22Rv1 (cell line): ENCODE data around the gene ABLIM2.

ENCODE experiments used
- H3K27ac ChIP-seq: fragments of 450-650 bp; 2 replicates; pipeline ENCODE4 v1.5.1; 2017
- CTCF ChIP-seq: fragments of 450-650 bp; IDR thresholded peaks from 2 replicates; pipeline ENCODE4 v1.5.1; 2017; ENCODE audit warnings: mild to moderate bottlenecking
- ZFX ChIP-seq: fragments of 450-650 bp; IDR thresholded peaks from 2 replicates; pipeline ENCODE4 v1.6.1; 2017; ENCODE audit warnings: antibody characterized with exemption, borderline replicate concordance

The ABLIM2 gene

GRCh38 chr4:8105306-8106100 lies 53.1 kb downstream of the ABLIM2 start:
- H3K27ac ChIP-seq, result no peak overlapping the region
- TF ChIP-seq ZFX (no peak), CTCF (no peak)

DNA sequence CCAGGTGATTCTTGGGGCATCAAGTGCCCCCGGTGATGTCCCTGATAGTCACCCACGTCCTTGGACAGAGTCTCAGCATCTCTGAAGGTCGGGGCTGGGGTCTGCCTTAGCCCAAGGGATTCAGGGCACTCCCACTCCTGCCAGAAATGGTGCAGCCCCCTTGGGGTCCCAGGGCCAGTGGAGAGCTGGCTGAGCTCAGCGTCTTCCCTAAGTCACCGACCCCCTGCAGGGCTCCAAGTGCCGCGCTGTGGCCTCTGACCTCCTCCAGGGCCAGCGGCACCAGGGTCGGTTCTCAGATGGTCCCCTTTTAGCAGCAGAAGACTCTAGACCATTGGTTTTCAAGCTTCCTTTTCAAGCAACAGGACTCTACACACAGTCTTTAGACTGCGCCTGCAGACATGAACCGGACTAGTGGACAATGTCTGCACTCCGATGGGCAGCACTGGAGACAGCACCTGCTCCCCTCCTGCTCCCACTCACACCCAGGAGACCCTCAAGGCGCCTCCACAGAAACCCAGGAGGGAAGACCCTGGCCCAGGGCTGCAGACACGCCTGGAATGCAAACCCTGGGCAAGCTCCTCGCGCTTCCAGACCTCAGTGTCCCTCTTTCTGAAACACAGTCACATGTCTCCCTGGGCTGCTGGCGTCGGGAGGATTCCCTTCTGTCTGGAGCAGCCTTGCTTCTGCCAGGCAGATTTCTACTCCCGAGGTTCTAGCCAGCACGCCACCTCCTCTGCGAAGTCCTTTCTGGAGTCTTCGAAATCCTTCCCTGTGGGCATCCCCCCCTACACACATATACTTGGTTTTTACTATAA lies 53.9 kb downstream of the ABLIM2 start:
- TF ChIP-seq CTCF (no peak), ZFX (no peak)
- H3K27ac ChIP-seq, result no peak overlapping the region

DNA sequence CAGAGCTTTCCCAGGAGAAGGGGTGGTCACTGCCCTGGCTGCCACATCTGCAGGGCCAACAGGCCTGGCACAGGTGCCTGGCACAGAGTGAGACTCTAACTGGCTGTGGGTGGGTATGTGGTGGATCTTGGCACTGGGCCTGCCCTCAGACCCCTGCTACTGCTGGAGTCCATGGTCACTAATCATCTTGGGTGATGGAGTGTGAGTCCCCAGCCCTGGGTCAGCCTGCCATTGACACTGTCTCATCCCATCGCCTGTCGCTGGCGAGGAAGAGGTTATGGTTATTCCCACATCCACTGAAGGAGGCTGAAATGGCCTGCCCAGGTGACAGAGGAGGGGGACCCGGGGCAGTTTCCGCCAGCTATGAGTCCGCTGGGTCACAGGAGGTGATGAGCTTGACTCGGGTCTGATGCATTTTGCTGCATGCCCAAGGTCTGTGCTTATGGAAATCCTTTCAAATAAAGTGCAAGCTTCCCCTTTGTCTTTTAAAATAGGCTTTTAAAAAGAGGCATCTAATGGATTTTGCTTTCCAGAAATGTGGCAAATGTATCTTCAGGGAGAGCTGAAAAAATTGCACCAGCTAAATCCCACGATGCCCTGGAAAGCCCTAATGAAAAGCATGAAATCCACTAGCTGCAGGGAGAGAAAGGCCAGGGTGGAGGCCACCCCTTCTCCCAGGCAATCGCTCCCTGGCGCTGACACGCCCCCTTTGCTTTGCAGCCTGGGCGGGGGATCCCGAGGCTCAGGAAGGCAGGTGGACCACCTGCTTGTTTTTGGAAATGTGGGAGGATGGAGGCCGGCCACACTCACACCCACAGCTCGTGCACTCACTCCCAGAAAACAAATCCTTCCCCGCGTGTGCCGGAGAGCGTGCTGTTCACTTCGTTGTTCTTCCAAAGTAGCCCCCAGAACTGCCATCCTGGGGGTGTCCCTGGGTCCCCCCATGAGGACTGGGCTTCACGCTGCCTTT lies 54.9 kb downstream of the ABLIM2 start:
- H3K27ac ChIP-seq, result no peak overlapping the region
- TF ChIP-seq ZFX (no peak), CTCF (no peak)

DNA sequence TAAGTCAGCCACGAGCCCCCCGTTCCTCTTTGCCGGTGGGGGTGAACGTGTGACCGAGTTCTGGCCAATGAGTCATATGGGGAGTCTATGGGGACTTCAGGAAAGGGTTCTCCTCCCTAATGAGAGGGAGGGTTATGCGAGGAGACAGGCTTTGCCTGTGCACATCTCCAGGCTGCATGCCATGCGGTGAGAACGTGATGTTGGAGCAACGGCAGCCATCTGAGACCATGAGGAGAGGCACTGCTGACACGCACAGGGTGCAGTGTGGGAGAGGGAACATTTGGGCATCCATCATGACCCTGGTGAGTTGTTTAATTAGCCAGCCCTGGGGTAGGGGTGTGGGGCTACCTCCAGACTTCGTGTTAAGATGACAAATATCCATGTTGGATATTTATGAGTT lies 55.8 kb downstream of the ABLIM2 start:
- TF ChIP-seq CTCF (no peak), ZFX (no peak)
- no peak overlapping the region for H3K27ac ChIP-seq

DNA sequence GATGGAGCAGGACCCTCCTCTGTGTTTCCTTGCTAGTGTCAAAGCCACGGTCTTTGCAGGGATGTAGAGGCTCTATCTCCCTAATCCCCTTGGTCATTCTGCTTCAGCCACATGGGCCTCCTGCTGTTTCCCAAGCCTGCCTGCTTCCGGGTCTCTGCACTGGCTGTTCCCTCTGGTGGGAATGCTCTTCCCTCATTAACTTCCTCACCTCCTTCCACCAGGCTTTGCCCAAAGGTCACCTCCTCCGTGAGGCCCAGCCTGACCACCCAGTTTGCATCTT lies 56.6 kb downstream of the ABLIM2 start:
- H3K27ac ChIP-seq, result no peak overlapping the region
- no peak for TF ChIP-seq CTCF
- TF ChIP-seq ZFX, result no peak

GRCh38 chr4:8101213-8102075 lies 57.2 kb downstream of the ABLIM2 start:
- TF ChIP-seq CTCF, result no peak
- no peak for TF ChIP-seq ZFX
- no peak overlapping the region for H3K27ac ChIP-seq
